Activated gamma-delta T cell treated with anti-CD3 and anti-CD28 coated beads, Interleukin-2, amount 50 U/mL, for 16 hours (primary cell): ENCODE results near the gene ZSWIM6.
"Not testable (repeated sequence)": the region's sequence is repeated elsewhere in the genome, so short reads cannot be mapped to it uniquely, and the experiment has no call there.

Experiments used
- DNase-seq: peaks from one replicate; pipeline ENCODE4 v3.0.0-alpha.2; 2020; ENCODE audit warnings: low read depth

Gene ZSWIM6

GRCh38 chr5:61363401-61364114, 31.5 kb downstream of the ZSWIM6 start:
- no peak for DNase-seq

- no peak for DNase-seq
Measured at GRCh38 chr5:61366497-61367240, 34.6 kb downstream of the ZSWIM6 start.

- DNase-seq, result no peak
Measured at GRCh38 chr5:61370506-61370905, 38.4 kb downstream of the ZSWIM6 start.

GRCh38 chr5:61371474-61371873, 39.4 kb downstream of the ZSWIM6 start:
- DNase-seq, result no peak

- no peak for DNase-seq
Measured at GRCh38 chr5:61379677-61380076, 47.6 kb downstream of the ZSWIM6 start.

GRCh38 chr5:61381968-61382367, 49.9 kb downstream of the ZSWIM6 start:
- no peak for DNase-seq

- no peak for DNase-seq
Measured at GRCh38 chr5:61385627-61386026, 53.6 kb downstream of the ZSWIM6 start.

GRCh38 chr5:61386045-61386800, 54.2 kb downstream of the ZSWIM6 start:
- DNase-seq, result no peak

- no peak for DNase-seq
Measured at GRCh38 chr5:61389609-61390008, 57.6 kb downstream of the ZSWIM6 start.

GRCh38 chr5:61394078-61394704, 62.1 kb downstream of the ZSWIM6 start:
- DNase-seq, result no peak

- no peak for DNase-seq
Measured at GRCh38 chr5:61394793-61395192, 62.7 kb downstream of the ZSWIM6 start.

- no peak for DNase-seq
Measured at GRCh38 chr5:61397238-61397637, 65.2 kb downstream of the ZSWIM6 start.

- DNase-seq, result no peak
Measured at GRCh38 chr5:61397937-61398336, 65.9 kb downstream of the ZSWIM6 start.

GRCh38 chr5:61398440-61398839, 66.4 kb downstream of the ZSWIM6 start:
- DNase-seq, result no peak

GRCh38 chr5:61399679-61400078, 67.6 kb downstream of the ZSWIM6 start:
- no peak for DNase-seq

- no peak for DNase-seq
Measured at GRCh38 chr5:61401726-61402125, 69.7 kb downstream of the ZSWIM6 start.

GRCh38 chr5:61402244-61402823, 70.3 kb downstream of the ZSWIM6 start:
- no peak for DNase-seq

GRCh38 chr5:61402970-61403900, 71.2 kb downstream of the ZSWIM6 start:
- no peak for DNase-seq

GRCh38 chr5:61405511-61406295, 73.6 kb downstream of the ZSWIM6 start:
- DNase-seq, result no peak

- not testable (repeated sequence) for DNase-seq
Measured at GRCh38 chr5:61406497-61406896, 74.4 kb downstream of the ZSWIM6 start.
